GM19395 (cell line): ENCODE measurements around the gene LIMS1.
"Not testable (repeated sequence)": the region's sequence is repeated elsewhere in the genome, so short reads cannot be mapped to it uniquely, and the experiment has no call there.

Source experiments
- ATAC-seq: cut with Tn5 transposase; IDR thresholded peaks from one replicate; pipeline ENCODE4 v1.9.1; 2021; ENCODE audit warnings: mild to moderate bottlenecking, moderate library complexity; ENCODE audit not compliant: unreplicated experiment

The LIMS1 gene

GRCh38 chr2:108630567-108631405 lies 96.5 kb downstream of the LIMS1 start:
- no peak for ATAC-seq

- ATAC-seq, result no peak
Observed at GRCh38 chr2:108632332-108633160, 98.3 kb downstream of the LIMS1 start.

DNA sequence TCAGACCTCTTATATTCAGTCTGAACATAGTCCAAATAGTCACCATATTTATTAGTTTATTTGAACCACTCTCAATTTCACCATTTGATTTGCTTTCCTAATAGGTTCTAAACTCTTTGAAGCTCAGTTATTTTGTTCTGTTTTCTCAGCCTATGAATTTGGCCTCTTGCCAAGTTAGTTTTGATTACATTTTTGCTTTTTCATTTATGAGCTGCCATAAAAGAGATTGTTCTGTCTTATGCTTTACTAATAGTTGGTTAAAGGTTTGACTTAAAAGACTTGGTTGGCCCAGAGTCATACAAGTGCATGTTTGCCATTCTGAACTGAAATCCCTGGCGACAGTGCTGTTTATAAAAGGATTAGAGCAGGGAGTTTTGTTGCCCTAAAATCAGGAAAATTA lies 99.1 kb downstream of the LIMS1 start:
- ATAC-seq, result no peak

DNA sequence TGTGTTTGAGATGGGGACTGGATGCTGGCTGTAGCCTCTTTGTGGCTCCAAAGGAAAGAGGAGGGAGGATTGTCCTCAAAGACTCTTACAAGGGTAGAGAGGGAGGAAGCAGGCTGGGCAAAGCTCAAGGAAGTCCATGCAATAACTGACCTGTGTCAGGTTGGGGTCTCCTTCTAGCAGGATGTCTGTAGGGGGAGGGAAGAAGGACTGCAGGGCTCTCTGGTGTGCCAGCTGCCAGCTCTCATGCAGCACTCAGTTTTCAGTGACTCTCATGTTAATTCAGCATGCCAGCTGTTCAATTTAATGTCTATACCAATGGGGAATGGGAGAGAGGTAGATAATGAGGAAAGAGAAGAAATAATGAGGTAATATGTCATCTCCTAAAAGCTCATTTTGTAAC lies 99.7 kb downstream of the LIMS1 start:
- ATAC-seq, result no peak

DNA sequence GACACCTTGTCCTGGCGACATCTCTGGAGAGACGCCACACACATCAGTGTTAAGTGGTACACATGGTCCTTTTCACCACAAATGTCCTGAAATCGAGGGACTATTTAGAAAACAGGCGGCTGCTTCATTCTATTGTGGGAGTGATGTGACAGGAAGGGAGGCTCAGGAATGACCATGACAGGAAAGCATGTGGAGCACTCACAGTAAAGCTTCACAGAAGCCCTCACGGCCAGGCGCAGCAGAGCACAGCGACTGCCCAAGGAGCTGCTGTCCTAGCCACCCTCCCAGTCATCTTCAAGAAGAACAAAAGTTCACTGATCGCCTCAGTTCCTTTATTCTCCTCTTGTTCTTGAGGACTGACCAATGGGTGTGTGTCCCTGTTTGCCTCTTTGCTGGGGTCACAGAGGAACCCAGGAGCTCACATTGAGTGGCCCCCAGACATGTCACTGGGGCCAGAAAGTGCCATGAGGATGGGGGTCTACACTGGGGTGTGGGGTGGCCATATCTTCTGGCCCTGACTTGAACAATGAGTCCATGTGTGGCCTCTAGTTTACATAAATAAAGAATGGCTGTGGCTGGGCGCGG lies 100.4 kb downstream of the LIMS1 start:
- ATAC-seq, result no peak

DNA sequence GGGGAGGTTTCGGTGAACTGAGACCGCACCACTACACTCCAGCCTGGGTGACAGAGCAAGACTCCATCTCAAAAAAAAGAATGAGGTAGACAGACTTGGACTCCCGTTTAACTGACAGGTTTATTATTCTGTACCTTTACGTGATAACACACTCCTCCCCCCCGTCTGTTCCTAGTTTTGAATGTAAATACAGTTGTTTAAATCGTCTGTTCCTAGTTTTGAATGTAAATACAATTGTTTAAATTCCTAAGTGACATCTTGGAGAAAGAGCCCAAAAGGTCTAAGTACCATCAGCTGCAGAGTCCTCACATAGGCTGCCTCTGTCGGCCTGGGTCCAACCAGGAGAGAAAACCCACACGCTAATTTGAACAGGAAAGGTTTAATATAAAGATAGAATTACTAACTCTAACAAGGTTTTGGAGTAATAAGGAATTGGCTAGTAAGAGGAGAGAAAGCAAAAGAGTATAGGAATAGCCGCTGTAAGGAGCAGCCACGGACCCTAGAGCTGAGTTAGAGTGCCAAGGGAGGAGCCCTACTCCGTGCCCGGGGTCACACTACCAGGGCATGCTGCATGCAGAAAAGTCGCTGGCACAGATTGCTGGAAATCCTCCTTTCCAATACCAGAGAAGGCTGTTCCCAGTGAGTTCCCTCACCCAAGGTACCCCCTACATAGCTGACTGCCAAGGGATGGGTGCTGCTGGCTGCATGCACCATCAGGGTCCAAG lies 101.5 kb downstream of the LIMS1 start:
- peak; percentile 9 for ATAC-seq

DNA sequence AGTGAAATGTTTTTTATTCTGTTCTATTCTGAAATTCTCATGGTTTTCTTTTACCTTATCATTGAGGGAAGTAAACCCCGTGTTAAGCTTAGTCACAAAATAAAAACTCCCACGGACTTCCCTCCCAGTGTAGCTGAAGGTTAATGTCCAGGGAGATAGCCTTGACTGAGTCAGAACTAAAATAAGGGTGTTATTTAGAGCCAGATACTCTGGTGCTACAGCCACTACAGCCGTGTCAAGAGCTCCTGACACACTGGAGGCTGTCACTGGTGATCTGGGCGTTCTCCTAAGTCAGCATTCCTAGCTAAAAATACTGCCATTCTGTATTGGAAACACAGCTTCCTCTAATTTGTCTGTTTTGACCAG lies 103.0 kb downstream of the LIMS1 start:
- ATAC-seq, result no peak

GRCh38 chr2:108640731-108641130 lies 106.5 kb downstream of the LIMS1 start:
- no peak for ATAC-seq

GRCh38 chr2:108641756-108642155 lies 107.5 kb downstream of the LIMS1 start:
- no peak for ATAC-seq

DNA sequence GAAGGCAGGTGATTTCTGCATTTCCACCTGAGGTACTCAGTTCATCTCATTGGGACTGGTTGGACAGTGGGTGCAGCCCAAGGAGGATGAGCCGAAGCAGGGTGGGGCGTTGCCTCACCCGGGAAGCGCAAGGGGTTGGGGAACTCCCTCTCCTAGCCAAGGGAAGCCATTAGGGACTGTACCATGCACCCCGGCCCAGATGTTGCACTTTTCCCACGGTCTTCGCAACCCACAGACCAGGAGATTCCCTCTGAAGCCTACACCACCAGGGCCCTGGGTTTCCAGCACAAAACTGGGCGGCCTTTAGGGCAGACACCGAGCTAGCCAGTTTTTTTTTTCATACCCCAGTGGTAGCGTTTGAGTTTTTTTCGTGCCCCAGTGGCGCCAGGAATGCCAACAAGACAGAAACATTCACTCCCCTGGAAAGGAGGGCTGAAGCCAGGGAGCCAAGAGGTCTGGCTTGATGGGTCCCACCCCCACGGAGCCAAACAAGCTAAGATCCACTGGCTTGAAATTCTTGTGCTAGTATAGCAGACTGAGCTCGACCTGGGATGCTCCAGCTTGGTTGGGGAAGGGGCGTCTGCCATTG lies 109.1 kb downstream of the LIMS1 start:
- no peak for ATAC-seq

GRCh38 chr2:108643862-108644261 lies 109.6 kb downstream of the LIMS1 start:
- not testable (repeated sequence) for ATAC-seq

DNA sequence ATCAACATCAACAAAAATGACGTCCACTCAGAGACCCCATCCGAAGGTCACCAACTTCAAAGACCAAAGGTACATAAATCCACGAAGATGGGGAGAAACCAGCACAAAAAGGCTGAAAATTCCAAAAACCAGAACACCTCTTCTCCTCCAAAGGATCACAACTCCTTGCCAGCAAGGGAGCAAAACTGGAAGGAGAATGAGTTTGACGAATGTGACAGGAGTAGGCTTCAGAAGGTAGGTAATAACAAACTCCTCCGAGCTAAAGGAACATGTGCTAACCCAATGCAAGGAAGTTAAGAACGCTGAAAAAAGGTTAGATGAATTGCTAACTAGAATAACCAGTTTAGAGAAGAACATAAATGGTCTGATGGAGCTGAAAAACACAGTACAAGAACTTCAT lies 110.2 kb downstream of the LIMS1 start:
- not testable (repeated sequence) for ATAC-seq

DNA sequence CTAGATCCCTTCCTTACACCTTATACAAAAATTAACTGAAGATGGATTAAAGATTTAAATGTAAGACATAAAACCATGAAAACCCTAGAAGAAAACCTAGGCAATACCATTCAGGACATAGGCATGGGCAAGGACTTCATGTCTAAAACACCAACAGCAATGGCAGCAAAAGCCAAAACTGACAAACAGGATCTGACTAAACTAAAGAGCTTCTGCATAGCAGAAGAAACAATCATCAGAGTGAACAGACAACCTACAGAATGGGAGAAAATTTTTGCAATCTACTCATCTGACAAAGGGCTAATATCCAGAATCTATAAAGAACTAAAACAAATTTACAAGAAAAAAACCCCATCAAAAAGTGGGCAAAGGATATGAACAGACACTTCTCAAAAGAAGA lies 114.5 kb downstream of the LIMS1 start:
- ATAC-seq, result not testable (repeated sequence)

DNA sequence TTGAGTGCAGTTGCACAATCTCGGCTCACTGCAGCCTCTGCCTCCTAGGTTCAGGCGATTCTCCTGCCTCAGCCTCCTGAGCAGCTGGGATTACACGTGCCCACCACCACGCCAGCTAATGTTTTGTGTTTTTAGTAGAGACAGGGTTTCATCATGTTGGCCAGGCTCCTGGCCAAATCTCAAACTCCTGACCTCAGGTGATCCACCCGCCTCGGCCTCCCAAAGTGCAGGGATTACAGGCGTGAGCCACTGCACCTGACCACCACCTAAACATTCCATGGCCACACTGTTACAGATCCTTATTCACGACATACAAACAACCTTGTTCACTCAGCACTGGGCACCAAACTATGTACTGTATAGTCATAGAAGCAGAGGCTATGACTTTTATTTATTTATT lies 116.2 kb downstream of the LIMS1 start:
- not testable (repeated sequence) for ATAC-seq

- ATAC-seq, result not testable (repeated sequence)
Observed at GRCh38 chr2:108651468-108651867, 117.2 kb downstream of the LIMS1 start.

- ATAC-seq, result peak; percentile 98
Observed at GRCh38 chr2:108652187-108652931, 118.1 kb downstream of the LIMS1 start.

DNA sequence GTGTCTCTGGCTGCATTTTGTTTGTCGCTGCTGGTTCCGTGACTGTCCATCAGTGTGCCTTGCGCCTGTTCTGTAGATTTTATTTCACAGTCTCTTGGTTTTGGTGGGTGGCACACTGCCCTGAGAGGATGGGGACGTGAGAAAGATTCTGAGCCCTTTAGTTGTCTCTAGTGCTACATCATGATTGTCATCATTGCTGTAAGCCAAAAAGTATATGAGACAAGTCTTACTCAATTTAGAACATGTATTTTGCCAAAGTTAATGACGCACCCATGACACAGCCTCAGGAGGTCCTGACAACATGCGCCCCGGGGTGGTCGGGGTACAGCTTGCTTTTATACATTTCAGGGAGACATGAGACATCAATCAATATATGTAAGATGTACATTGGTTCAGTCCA lies 119.2 kb downstream of the LIMS1 start:
- ATAC-seq, result not testable (repeated sequence)

DNA sequence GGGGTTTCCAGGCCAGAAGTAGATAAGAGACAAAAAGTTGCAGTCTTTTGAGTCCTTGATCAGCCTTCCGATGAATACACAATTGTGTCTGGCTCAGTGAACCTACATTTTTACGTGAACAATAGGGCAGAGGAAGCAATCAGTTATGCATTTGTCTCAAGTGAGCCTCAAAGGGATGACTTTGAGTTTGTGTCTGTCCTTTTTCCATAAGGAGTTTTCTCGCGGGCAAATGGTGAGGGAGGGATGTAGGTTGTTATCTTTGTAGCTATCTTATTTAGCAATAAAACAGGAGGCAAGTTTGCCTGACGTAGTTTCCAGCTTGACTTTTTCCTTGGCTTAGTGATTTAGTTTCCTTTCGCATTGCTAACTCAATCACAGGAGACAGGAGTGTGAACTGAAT lies 119.6 kb downstream of the LIMS1 start:
- not testable (repeated sequence) for ATAC-seq

- not testable (repeated sequence) for ATAC-seq
Observed at GRCh38 chr2:108654521-108655125, 120.4 kb downstream of the LIMS1 start.
